Epithelial cell of esophagus (primary cell): ENCODE data around the gene GRAP2.

ENCODE experiments used
- DNase-seq: peaks from one replicate; pipeline ENCODE4 v3.0.0; 2010; ENCODE audit warnings: low read depth
- H3K4me3 ChIP-seq: 2 replicates; pipeline ENCODE4 v1.5.1; 2011; ENCODE audit warnings: mild to moderate bottlenecking, low read length, control low read depth
- TF ChIP-seq, protein P1 (sequence below): IDR thresholded peaks from 2 replicates; pipeline ENCODE4 v1.5.1; 2011; ENCODE audit warnings: low read depth, mild to moderate bottlenecking, low read length, control low read depth, inconsistent platforms; ENCODE audit not compliant: insufficient read depth; ENCODE audit errors: missing control alignments

GRAP2 gene

DNA sequence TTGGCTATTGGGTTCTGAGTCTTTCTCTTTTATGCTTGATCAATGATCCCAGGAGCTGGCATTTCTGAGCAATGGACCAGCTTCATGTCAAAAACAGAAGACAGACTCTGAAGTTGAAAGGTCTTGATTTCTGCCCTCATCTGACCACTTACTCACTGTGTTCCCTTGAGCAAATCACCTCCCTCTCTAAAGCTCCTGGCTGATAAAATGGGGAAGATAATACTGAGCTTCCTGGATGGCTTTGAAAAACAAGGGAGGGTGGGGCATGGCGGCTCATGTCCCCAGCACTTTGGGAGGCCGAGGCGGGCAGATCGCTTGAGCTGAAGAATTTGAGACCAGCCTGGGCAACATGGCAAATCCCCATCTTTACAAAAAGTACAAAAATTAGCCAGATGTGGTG, 100.2 kb downstream of the GRAP2 start:
- TF ChIP-seq, protein P1, sequence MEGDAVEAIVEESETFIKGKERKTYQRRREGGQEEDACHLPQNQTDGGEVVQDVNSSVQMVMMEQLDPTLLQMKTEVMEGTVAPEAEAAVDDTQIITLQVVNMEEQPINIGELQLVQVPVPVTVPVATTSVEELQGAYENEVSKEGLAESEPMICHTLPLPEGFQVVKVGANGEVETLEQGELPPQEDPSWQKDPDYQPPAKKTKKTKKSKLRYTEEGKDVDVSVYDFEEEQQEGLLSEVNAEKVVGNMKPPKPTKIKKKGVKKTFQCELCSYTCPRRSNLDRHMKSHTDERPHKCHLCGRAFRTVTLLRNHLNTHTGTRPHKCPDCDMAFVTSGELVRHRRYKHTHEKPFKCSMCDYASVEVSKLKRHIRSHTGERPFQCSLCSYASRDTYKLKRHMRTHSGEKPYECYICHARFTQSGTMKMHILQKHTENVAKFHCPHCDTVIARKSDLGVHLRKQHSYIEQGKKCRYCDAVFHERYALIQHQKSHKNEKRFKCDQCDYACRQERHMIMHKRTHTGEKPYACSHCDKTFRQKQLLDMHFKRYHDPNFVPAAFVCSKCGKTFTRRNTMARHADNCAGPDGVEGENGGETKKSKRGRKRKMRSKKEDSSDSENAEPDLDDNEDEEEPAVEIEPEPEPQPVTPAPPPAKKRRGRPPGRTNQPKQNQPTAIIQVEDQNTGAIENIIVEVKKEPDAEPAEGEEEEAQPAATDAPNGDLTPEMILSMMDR = no peak
- no peak for DNase-seq
- H3K4me3 ChIP-seq = no peak overlapping the region

DNA sequence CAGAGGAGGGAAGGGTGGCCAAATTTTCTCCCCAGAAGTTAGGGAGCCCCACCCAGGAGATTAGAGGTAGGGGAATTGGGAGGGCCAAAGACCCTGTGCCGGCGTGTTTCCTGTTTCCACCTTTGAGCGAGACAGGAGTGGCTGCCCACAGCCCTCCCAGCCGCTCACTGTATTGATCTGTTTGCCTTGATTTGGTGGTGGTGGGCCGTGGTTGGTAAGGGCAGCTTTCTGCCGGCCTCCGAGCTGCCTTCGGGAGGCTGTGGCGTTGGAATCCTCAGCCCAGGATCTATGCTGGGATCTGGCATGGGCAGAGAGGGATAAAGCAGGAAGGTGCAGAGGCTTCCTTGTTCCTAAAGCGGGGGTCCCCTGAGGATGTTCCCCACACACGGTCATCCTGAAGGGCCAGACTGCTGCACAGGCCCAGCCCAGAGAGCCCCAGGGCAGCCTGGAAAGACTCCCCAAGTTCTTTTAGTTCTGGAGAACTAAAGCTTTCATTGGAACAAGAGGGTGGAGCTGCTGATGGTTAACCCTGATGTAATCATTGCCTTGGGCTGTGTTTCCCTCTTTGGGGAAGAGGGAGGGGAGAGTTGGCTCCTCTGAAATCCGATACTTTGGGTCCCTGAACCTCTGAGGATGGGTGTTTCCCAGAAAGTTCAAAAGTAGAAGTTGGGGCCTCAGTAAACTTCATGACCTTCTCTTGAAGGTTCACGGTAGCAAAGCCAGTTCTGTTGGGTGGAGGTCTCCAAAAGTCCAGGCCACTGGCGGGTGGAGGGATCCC, 101.1 kb downstream of the GRAP2 start:
- H3K4me3 ChIP-seq = no peak overlapping the region
- no peak for DNase-seq
- TF ChIP-seq, protein P1 = no peak

DNA sequence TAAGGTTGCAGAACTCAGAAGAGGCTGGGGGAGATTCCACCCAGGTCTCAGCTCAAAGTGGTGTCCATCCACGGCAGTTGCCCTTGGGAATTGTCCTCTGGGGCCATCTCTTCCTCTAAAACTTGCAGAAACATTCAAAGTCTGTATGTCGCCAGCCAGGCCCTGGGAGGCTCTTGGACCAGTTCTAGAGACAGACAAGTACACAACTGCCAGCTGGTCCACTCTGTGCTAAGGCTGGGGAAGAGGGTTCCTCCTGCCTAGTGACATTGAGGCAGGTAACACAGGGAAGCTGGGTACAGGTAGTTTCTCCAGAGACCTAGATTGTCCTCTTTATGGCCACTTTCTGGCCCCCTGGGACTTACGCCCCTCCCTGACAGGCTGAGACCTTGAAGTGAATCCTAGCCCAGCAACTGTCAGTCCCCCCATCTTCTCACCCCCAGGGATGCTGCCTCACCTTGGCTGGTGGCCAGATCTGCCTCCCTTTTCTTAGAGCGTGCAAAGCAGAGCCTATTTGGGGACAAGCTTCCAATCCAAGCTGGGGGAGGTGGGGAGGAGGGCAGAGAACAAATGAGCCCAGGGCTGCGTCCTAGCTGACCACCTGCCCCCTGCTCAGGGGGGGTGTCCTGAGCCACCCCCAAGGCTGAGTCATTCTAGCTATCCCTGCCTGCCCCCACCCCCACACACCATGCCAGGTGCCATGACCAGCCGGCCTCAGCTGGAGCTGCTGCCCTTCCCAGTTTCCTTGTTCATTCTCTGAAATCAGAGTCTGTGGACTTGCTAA, 102.2 kb downstream of the GRAP2 start:
- TF ChIP-seq, protein P1 = no peak
- DNase-seq = no peak

DNA sequence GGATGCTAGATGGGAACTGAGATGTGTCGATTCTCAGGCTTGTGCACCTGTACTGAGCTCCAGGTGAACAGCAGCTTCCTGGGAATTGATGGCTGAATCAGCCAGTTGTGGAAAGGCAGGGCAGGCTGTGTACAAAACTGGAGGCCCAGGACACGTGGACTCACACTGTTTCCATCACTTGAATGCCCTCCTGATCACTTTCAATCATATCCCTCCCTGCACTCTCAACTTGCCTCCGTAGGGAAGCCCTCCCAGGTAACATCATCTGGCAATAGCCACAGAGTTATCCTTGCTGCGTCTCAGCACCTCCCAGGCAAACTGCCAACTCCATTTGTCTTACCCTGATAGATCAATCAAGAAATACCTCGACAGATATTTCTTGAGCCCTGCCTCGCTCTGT, 104.0 kb downstream of the GRAP2 start:
- TF ChIP-seq, protein P1 = no peak
- no peak overlapping the region for H3K4me3 ChIP-seq
- DNase-seq = no peak

More for the DNA sequence above, 102.2 kb downstream of the GRAP2 start:
- H3K4me3 ChIP-seq = no peak overlapping the region

DNA sequence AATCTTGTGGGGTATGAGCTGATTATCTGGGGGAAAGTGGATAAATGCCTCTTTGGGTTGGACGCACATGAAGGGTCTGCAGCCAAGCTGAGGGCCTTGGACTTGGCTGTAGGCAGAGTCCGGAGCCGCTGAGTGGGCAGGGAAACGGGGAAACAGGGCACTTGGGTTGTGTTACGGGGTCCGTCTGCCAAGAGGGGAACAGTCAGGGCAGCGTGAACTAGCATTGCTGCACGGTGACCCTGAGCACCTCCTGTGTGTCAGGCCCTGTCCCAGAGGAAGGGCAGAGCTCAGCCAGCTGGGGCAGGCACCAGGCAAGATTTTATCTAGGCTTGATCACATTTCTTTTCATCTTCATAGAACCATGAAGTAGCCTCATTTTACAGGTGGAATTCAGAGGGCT, 105.8 kb downstream of the GRAP2 start:
- no peak for DNase-seq
- H3K4me3 ChIP-seq = no peak overlapping the region
- TF ChIP-seq, protein P1 = no peak

DNA sequence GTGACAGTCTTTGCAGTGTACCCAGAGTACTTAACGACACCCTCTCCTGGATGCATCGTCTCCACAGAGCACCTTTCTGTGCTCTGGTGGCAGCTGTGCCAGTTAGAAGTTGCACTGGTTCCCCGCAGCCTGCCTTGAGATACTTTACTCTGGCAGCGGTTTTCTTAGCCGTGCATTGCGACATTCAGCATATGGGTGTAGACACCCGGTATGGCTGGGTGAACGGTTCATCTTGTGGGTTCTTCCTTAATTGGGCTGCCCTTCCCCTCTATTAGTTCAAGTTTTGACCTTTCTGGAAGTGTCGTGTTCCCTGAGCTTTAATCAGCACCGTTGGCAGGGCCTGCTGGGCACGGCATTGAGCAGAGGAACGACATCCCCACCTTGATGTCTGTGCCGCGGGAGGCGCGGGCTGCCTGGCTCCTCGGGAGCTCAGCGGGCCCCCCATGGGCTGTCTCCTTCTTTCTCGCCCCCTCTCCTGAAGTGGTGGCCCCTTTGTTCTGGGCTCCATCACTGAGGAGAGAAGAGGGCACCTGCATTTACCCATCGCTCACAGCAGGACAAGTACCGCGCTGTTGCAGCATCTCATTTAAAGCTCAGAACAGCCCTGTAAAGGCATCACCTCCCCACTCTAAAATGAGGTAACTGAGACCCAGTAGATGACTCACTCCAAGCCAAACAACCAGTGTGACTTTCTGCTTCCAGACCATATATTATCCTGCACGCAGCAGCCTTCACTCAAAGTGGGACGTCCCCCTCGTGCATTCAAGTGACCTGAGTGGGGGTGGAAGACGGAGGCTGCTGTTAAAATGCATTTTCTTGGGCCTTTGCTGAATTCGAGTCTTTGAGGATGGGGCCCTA, 107.2 kb downstream of the GRAP2 start:
- H3K4me3 ChIP-seq = no peak overlapping the region
- TF ChIP-seq, protein P1 = no peak
- DNase-seq = no peak
